Measurements from ENCODE around the gene MED12.

MED12 gene

GRCh38 chrX:71170660-71171059 lies 52.3 kb downstream of the MED12 start:
- no peak overlapping the region for H3K27ac ChIP-seq
- H3K36me3 ChIP-seq: no peaks in the 10 kb centered on the region
- intact Hi-C loops (cut with DNase I; ENCODE audit: low total_unique reads): loop anchor here (10.0 kb wide), 2 partner anchors 76 to 196 kb away; partner anchors contain the start of gene FOXO4
- no peak for TF ChIP-seq CTCF (IDR thresholded peaks at IDR 0.05)
- H3K4me3 ChIP-seq: no peak overlapping the region
- H3K9me3 ChIP-seq: no peaks in the 10 kb centered on the region
- no peaks in the 10 kb centered on the region for H3K27me3 ChIP-seq
- H3K4me1 ChIP-seq: no peaks in the 10 kb centered on the region
- no peak for DNase-seq

- no peak for TF ChIP-seq CTCF (IDR thresholded peaks at IDR 0.05)
- Histone ChIP-seq H3K27me3 (no peaks in the 10 kb centered on the region), H3K9me3 (no peaks in the 10 kb centered on the region), H3K4me1 (no peaks in the 10 kb centered on the region), H3K4me3 (no peak overlapping the region), H3K36me3 (no peaks in the 10 kb centered on the region), H3K27ac (no peak overlapping the region)
- intact Hi-C loops (cut with DNase I; ENCODE audit: low total_unique reads): loop anchor here (10.0 kb wide), 2 partner anchors 76 to 196 kb away; partner anchors contain the start of gene FOXO4
- no peak for DNase-seq
Measured at GRCh38 chrX:71171110-71171801, 52.9 kb downstream of the MED12 start.

GRCh38 chrX:71173440-71173839 lies 55.0 kb downstream of the MED12 start:
- no peak overlapping the region for H3K27ac ChIP-seq
- DNase-seq: no peak
- no peaks in the 10 kb centered on the region for H3K4me1 ChIP-seq
- H3K9me3 ChIP-seq: no peaks in the 10 kb centered on the region
- intact Hi-C loops (cut with DNase I; ENCODE audit: low total_unique reads): loop anchor here (10.0 kb wide), 2 partner anchors 79 to 199 kb away; partner anchors contain the start of gene FOXO4
- no peak for TF ChIP-seq CTCF (IDR thresholded peaks at IDR 0.05)
- H3K27me3 ChIP-seq: no peaks in the 10 kb centered on the region
- no peak overlapping the region for H3K4me3 ChIP-seq
- H3K36me3 ChIP-seq: no peaks in the 10 kb centered on the region

DNA sequence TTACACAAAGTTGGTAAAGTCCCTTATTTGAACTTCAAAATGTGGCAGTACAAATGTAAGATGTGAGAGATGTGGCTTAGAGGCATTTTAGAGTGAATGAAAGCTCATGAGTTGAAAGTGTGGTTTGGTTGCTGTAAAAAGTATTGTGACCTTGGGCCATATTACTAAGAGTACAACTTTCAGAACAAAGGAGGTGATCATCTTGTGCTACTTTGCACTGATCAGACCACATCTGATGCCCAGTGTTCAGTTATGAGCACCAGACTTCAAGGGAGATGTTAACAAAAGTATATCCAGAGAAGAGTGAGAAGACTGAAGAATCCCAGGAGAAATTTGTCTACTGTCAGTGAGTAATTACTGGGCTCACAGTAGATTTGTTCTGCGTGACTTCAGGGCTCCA lies 56.4 kb downstream of the MED12 start:
- TF ChIP-seq CTCF (IDR thresholded peaks at IDR 0.05): no peak
- DNase-seq: no peak
- H3K9me3 ChIP-seq: no peaks in the 10 kb centered on the region
- H3K36me3 ChIP-seq: no peaks in the 10 kb centered on the region
- no peaks in the 10 kb centered on the region for H3K4me1 ChIP-seq
- intact Hi-C loops (cut with DNase I; ENCODE audit: low total_unique reads): loop anchor here (5.0 to 10.0 kb wide), 3 partner anchors 80 to 402 kb away; partner anchors contain the start of gene FOXO4
- no peak overlapping the region for H3K4me3 ChIP-seq
- H3K27ac ChIP-seq: no peak overlapping the region
- H3K27me3 ChIP-seq: no peaks in the 10 kb centered on the region

GRCh38 chrX:71175531-71175930 lies 57.1 kb downstream of the MED12 start:
- TF ChIP-seq CTCF (IDR thresholded peaks at IDR 0.05): no peak
- intact Hi-C loops (cut with DNase I; ENCODE audit: low total_unique reads): loop anchor here (5.0 to 10.0 kb wide), 3 partner anchors 81 to 403 kb away; partner anchors contain the start of gene FOXO4
- H3K36me3 ChIP-seq: no peaks in the 10 kb centered on the region
- no peak for DNase-seq
- no peak overlapping the region for H3K27ac ChIP-seq
- no peaks in the 10 kb centered on the region for H3K27me3 ChIP-seq
- no peaks in the 10 kb centered on the region for H3K4me1 ChIP-seq
- H3K9me3 ChIP-seq: no peaks in the 10 kb centered on the region
- no peak overlapping the region for H3K4me3 ChIP-seq
